Breast epithelium (tissue), 4 donors: ENCODE results near the gene GABARAPL2. TPM values are rescaled to one million over a fixed set of nuclear protein-coding genes. Genes with fewer than 3 reads are reported as not detected.
A peak's percentile ranks its signal among the peaks of the same experiment; 100 is the strongest.

Source experiments
- DNase-seq, 2 donors: peaks; one replicate each; pipeline ENCODE4 v3.0.0-alpha.2; 2019; ENCODE audit warnings: low spot score in 2 of 2
- H3K27ac ChIP-seq, 2 donors: fragments of 200-600 bp; sonication (generic) in 1 of 2; one replicate each; pipeline ENCODE4 v1.5.1; 2016 to 2019; ENCODE audit warnings: mild to moderate bottlenecking in 1 of 2
- H3K27me3 ChIP-seq, 2 donors: fragments of 200-600 bp; sonication (generic) in 1 of 2; one replicate each; pipeline versions ENCODE4 v1.5.1 to v1.6.0; 2017 to 2019; ENCODE audit warnings: control low read depth in 1 of 2, mild to moderate bottlenecking in 1 of 2
- H3K36me3 ChIP-seq: fragments of 200-600 bp; one replicate; pipeline ENCODE4 v1.5.1; 2019
- H3K4me1 ChIP-seq, 2 donors: fragments of 200-600 bp; sonication (generic); one replicate each; pipeline ENCODE4 v1.5.1; 2016 to 2019; ENCODE audit warnings: control low read depth in 1 of 2
- H3K4me3 ChIP-seq, 3 donors: fragments of 200-600 bp; sonication (generic); 1 replicate in 2 of 3; 2 replicates in 1 of 3; pipeline ENCODE4 v1.5.1; 2016 to 2019; ENCODE audit warnings: mild to moderate bottlenecking in 3 of 3, moderate library complexity in 2 of 3
- H3K9me3 ChIP-seq, 2 donors: fragments of 200-600 bp; sonication (generic) in 1 of 2; one replicate each; pipeline ENCODE4 v1.5.1; 2016 to 2019; ENCODE audit warnings: control low read depth in 1 of 2
- CTCF ChIP-seq, 3 donors: fragments of 450-650 bp; IDR thresholded peaks; one replicate each; pipeline ENCODE4 v1.5.1; 2016 to 2017; ENCODE audit warnings: antibody characterized with exemption in 3 of 3, mild to moderate bottlenecking in 3 of 3, moderate library complexity in 3 of 3
- POLR2A ChIP-seq: fragments of 450-650 bp; IDR thresholded peaks from one replicate; pipeline ENCODE4 v1.6.1; 2016; ENCODE audit warnings: antibody characterized with exemption, mild to moderate bottlenecking, moderate library complexity
- POLR2AphosphoS5 ChIP-seq, 3 donors: sonication (generic); formaldehyde crosslinking; IDR thresholded peaks; one replicate each; pipeline ENCODE4 v1.6.1; 2017; ENCODE audit warnings: antibody characterized with exemption in 3 of 3
- intact Hi-C: fragments of 100-400 bp; cut with DNase I; formaldehyde crosslinking; loops from one replicate; pipeline ENCODE4 v1.15.1; 2023; ENCODE audit warnings: low total_unique reads
- total RNA-seq, 3 donors: library from RNA; depleted of rRNA; stranded (reverse); fragments of >200 nt; gene quantifications; one replicate each; pipeline ENCODE4 v1.1.0, GENCODE V29; 2016

Gene GABARAPL2
- total RNA-seq, 3 donors from 2014 or later: 95.2 to 128 (median 104) TPM

- no peak overlapping the region for H3K4me3 ChIP-seq
- no peak for DNase-seq
- intact Hi-C loops: no loop called here
Observed at GRCh38 chr16:75620326-75621169, 54.4 kb downstream of the GABARAPL2 start.

GRCh38 chr16:75621170-75621477 is 54.9 kb downstream of the GABARAPL2 start:
- intact Hi-C loops: no loop called here
- Histone ChIP-seq H3K36me3 (no peaks in the 10 kb centered on the region), H3K9me3 (no peaks in the 10 kb centered on the region), H3K27me3 (no peaks in the 10 kb centered on the region), H3K27ac (no peak overlapping the region), H3K4me1 (peaks cover 0 to 11% of the 10 kb centered on the region in 2 donors), H3K4me3 (no peak overlapping the region)
- DNase-seq: no peak
- TF ChIP-seq POLR2A (no peak), CTCF (IDR thresholded peaks at IDR 0.05) (no peak), POLR2AphosphoS5 (IDR thresholded peaks at IDR 0.05) (no peak)

More at GRCh38 chr16:75620326-75621169, 54.4 kb downstream of the GABARAPL2 start:
- no peak overlapping the region for H3K27ac ChIP-seq
- peaks cover 0 to 11% of the 10 kb centered on the region in 2 donors for H3K4me1 ChIP-seq
- TF ChIP-seq POLR2AphosphoS5 (IDR thresholded peaks at IDR 0.05) (no peak), CTCF (IDR thresholded peaks at IDR 0.05) (no peak), POLR2A (no peak)
- no peaks in the 10 kb centered on the region for H3K9me3 ChIP-seq
- no peaks in the 10 kb centered on the region for H3K27me3 ChIP-seq
- no peaks in the 10 kb centered on the region for H3K36me3 ChIP-seq

GRCh38 chr16:75622761-75623605 is 56.8 kb downstream of the GABARAPL2 start, which contains the start of gene ADAT1:
Gene ADAT1 (minus strand): TSS chr16:75623281. CDS start chr16:75620799, 2,482 bp downstream.
- no peak for TF ChIP-seq CTCF (IDR thresholded peaks at IDR 0.05)
- TF ChIP-seq POLR2A: peak; percentile 64
- peak; percentile 1 to 93 (median 85) for TF ChIP-seq POLR2AphosphoS5 (IDR thresholded peaks at IDR 0.05)
- intact Hi-C loops: no loop called here
- Histone ChIP-seq H3K4me3 (peak within 1 kb of the TSS; percentile 63 to 82 (median 75)), H3K36me3 (no peaks in the 10 kb centered on the region), H3K4me1 (peaks cover 0 to 11% of the 10 kb centered on the region in 2 donors), H3K27me3 (no peaks in the 10 kb centered on the region), H3K9me3 (no peaks in the 10 kb centered on the region), H3K27ac (peak within 1 kb of the TSS; percentile 94 to 96)
- peak; percentile 97 to 98 for DNase-seq

GRCh38 chr16:75624921-75625334 is 58.7 kb downstream of the GABARAPL2 start:
- intact Hi-C loops: no loop called here
- DNase-seq: no peak
- TF ChIP-seq CTCF (IDR thresholded peaks at IDR 0.05) (no peak), POLR2AphosphoS5 (IDR thresholded peaks at IDR 0.05) (no peak), POLR2A (no peak)
- peaks cover 0 to 11% of the 10 kb centered on the region in 2 donors for H3K4me1 ChIP-seq
- H3K9me3 ChIP-seq: no peaks in the 10 kb centered on the region
- H3K27ac ChIP-seq: no peak overlapping the region
- H3K27me3 ChIP-seq: no peaks in the 10 kb centered on the region
- peaks cover 12% of the 10 kb centered on the region for H3K36me3 ChIP-seq
- H3K4me3 ChIP-seq: no peak overlapping the region
